Effector memory CD8-positive, alpha-beta T cell (primary cell): Measurements from ENCODE around the gene PGGT1B.

Experiments
- ATAC-seq: fragments of 150-1000 bp; cut with Tn5 transposase; replicated peaks from 2 replicates; pipeline ENCODE4 v1.10.0; 2021; ENCODE audit warnings: mild to moderate bottlenecking, moderate library complexity
- DNase-seq, 3 experiments: peaks; one replicate each; pipeline ENCODE4 v3.0.0; 2021
- H3K27ac Mint-ChIP-seq, 2 donors: one replicate each; pipeline ENCODE4 v1.8.0; 2022; ENCODE audit warnings: mild to moderate bottlenecking in 2 of 2, mixed read lengths in 2 of 2, moderate library complexity in 2 of 2
- H3K27me3 Mint-ChIP-seq, 2 donors: one replicate each; pipeline ENCODE4 v1.8.0; 2022; ENCODE audit warnings: mixed read lengths in 2 of 2
- H3K36me3 Mint-ChIP-seq: one replicate; pipeline ENCODE4 v1.8.0; 2022; ENCODE audit warnings: mild to moderate bottlenecking, moderate library complexity, mixed read lengths; ENCODE audit not compliant: insufficient read depth
- H3K4me1 Mint-ChIP-seq, 2 donors: one replicate each; pipeline ENCODE4 v1.8.0; 2022; ENCODE audit warnings: low read depth in 2 of 2, mixed read lengths in 2 of 2
- H3K4me3 Mint-ChIP-seq, 2 donors: one replicate each; pipeline ENCODE4 v1.8.0; 2022; ENCODE audit warnings: mild to moderate bottlenecking in 2 of 2, mixed read lengths in 2 of 2, moderate library complexity in 2 of 2
- H3K9me3 Mint-ChIP-seq, 2 donors: one replicate each; pipeline ENCODE4 v1.8.0; 2022; ENCODE audit warnings: mixed read lengths in 2 of 2

PGGT1B gene

GRCh38 chr5:115166744-115167393 is 95.8 kb downstream of the PGGT1B start:
- Mint-ChIP-seq H3K27ac (no peak overlapping the region), H3K4me1 (peaks cover 8 to 16% of the 10 kb centered on the region in 2 donors), H3K36me3 (peaks cover 6% of the 10 kb centered on the region), H3K27me3 (peaks cover 56 to 74% of the 10 kb centered on the region in 2 donors), H3K9me3 (peaks cover 0 to 4% of the 10 kb centered on the region in 2 donors), H3K4me3 (no peak overlapping the region)
- ATAC-seq (no peak), DNase-seq (no peak)

DNA sequence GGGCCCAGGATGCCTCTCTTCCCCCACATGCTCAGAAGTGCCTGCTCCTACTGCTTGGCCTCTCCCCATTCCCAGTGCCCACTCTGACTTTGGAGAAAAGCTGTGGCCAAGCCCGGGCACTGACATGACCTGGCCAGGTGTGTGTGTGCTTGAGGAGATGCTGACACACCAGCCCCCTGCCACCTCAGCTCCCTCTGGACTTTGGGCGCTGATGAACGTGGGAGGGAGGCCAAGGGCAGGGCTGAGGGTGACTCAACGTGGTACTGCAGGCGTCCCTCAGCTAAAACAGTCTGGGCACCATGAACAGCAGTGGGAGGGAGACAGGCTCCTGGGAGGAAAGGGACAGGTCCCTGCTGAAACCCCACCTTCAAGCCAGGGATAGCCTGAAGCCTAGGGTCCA is 96.9 kb downstream of the PGGT1B start:
- Mint-ChIP-seq H3K27me3 (peaks cover 62 to 79% of the 10 kb centered on the region in 2 donors), H3K4me1 (peaks cover 4 to 12% of the 10 kb centered on the region in 2 donors), H3K27ac (no peak overlapping the region), H3K36me3 (peaks cover 6% of the 10 kb centered on the region), H3K9me3 (peaks cover 0 to 4% of the 10 kb centered on the region in 2 donors), H3K4me3 (no peak overlapping the region)
- ATAC-seq (no peak), DNase-seq (no peak)

DNA sequence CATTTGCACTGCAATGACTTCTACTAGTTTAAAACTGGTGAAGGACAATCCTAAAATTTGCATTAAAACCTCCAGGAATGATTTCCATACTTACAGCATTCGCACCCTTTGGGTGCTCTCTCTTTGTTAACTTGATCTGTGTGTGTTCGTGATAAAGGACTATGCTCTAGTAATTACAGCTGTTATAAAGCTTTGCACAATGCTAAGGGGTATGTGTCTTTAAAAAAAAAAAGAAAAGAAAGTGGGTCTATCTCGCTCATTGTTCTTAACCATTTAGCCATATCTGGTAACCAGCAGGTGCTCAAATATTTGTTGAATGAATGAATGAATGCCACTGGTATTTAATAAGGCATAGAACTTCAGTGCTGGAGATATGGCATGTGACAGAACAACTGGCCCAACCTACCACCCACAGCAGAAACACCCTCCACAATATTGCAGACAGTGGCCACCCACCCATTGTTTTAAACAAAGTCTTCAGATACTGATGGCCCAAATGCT is 101.7 kb downstream of the PGGT1B start:
- H3K4me1 Mint-ChIP-seq = no peaks in the 10 kb centered on the region
- no peak overlapping the region for H3K27ac Mint-ChIP-seq
- peaks cover 47 to 68% of the 10 kb centered on the region in 2 donors for H3K27me3 Mint-ChIP-seq
- DNase-seq = no peak
- no peaks in the 10 kb centered on the region for H3K9me3 Mint-ChIP-seq
- no peak for ATAC-seq
- H3K36me3 Mint-ChIP-seq = no peaks in the 10 kb centered on the region
- no peak overlapping the region for H3K4me3 Mint-ChIP-seq
